ENCODE results near the gene PLCD4.

PLCD4 gene

GRCh38 chr2:218569661-218570500 lies 37.8 kb upstream of the PLCD4 start:
- H3K9ac ChIP-seq (ENCODE audit: insufficient read length) = peak overlapping the region; percentile 91
- H3K36me3 ChIP-seq (ENCODE audit: insufficient read depth, low read length) = peaks cover 53% of the 10 kb centered on the region
- DNase-seq (ENCODE audit: low read depth, low spot score) = no peak
- no peak for TF ChIP-seq EZH2 (IDR thresholded peaks at IDR 0.05)
- no peak for TF ChIP-seq POLR2AphosphoS5 (IDR thresholded peaks at IDR 0.05; ENCODE audit: borderline replicate concordance, low read depth, low read length)
- TF ChIP-seq FOXP2 (optimal IDR thresholded peaks at IDR 0.05; ENCODE audit: control extremely low read depth, extremely low read length, insufficient read depth) = no peak
- no peaks in the 10 kb centered on the region for H3K9me3 ChIP-seq (ENCODE audit: low read depth, low read length)
- H3K4me3 ChIP-seq = peak overlapping the region; percentile 92
- peak overlapping the region; percentile 67 for H3K27ac ChIP-seq

DNA sequence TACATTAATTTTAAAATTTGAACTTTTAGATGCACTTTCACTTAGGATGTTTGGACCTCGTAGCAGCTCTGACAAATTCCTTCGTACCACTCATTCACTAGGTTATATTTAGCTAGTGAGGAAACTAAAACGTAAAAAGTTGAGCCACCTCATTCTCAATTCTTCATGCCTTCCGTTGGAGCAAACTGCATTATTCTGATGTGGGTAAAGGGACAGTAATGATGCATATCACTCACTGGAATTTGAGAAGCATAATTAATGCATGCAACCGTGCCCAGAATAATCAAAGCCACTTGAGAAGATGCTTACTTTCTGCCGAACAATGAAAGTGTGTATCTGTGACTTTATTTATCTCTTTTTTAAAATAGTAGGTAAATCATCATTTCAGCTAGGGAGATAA lies 36.8 kb upstream of the PLCD4 start:
- Histone ChIP-seq H3K4me3 (peak overlapping the region; percentile 92), H3K9ac (ENCODE audit: insufficient read length) (peak overlapping the region; percentile 91), H3K36me3 (ENCODE audit: insufficient read depth, low read length) (peaks cover 51% of the 10 kb centered on the region), H3K27ac (no peak overlapping the region; the same call in 1 of the 2 replicates), H3K9me3 (ENCODE audit: low read depth, low read length) (no peaks in the 10 kb centered on the region)
- TF ChIP-seq POLR2AphosphoS5 (IDR thresholded peaks at IDR 0.05; ENCODE audit: borderline replicate concordance, low read depth, low read length) = no peak
- TF ChIP-seq FOXP2 (optimal IDR thresholded peaks at IDR 0.05; ENCODE audit: control extremely low read depth, extremely low read length, insufficient read depth) = no peak
- TF ChIP-seq EZH2 (IDR thresholded peaks at IDR 0.05) = no peak
- DNase-seq (ENCODE audit: low read depth, low spot score) = no peak

DNA sequence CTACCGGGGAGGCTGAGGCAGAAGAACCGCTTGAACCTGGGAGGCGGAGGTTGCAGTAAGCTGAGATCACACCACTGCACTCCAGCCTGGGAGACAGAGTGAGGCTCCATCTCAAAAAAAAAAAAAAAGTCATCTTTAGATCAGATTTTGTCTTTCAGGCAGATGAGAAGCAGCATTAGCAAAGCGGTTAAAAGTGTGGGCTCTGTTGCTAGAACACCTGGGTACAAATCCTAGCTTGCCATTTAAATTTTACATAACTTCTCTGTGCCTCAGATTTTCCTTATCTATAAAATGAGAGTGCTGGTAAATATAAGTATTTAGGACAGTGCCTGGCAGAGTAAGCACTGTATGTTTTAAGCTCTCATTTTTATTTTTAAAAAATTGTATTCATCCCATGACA lies 30.8 kb upstream of the PLCD4 start:
- H3K9me3 ChIP-seq (ENCODE audit: low read depth, low read length) = no peaks in the 10 kb centered on the region
- H3K4me3 ChIP-seq = no peak overlapping the region
- peaks cover 68% of the 10 kb centered on the region for H3K36me3 ChIP-seq (ENCODE audit: insufficient read depth, low read length)
- H3K27ac ChIP-seq = no peak overlapping the region
- no peak overlapping the region for H3K9ac ChIP-seq (ENCODE audit: insufficient read length)
- DNase-seq (ENCODE audit: low read depth, low spot score) = no peak
- TF ChIP-seq POLR2AphosphoS5 (IDR thresholded peaks at IDR 0.05; ENCODE audit: borderline replicate concordance, low read depth, low read length) (no peak), EZH2 (IDR thresholded peaks at IDR 0.05) (no peak), FOXP2 (optimal IDR thresholded peaks at IDR 0.05; ENCODE audit: control extremely low read depth, extremely low read length, insufficient read depth) (no peak)

DNA sequence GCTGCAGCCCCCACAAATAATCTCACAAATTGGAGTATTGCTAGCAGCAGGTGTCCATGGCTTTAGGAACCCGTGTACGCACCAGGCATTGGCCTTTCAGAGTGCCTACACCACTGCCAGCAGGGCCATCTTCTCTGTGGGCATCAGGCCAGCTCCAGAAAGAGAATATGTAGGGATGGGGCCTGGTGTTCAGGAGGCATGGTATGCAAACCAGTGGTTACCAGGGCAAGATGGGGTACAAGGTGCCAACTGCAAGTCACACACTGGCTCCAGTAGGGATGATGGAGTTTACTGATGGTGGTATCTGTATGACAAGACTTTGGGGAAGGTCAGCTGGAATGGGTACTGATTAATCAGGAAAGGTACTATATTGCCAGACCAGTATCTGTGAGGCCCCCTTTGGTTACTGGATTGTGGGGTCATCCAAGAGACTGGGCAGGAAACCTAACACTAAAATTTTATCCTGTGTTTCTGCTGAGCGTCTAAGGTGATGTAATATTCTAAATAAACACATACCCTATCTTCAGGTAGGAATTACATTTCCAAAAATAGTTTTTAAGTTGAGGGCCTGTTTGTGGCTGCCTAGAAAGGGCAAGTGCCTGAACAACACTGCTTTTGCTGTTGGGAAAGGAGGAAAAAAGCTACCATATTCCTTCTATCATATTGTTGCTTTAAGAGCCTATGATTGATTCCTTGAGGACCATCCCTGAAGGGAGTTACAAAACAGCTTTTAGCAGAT lies 30.0 kb upstream of the PLCD4 start:
- Histone ChIP-seq H3K27ac (peak overlapping the region; percentile 54), H3K9me3 (ENCODE audit: low read depth, low read length) (no peaks in the 10 kb centered on the region), H3K9ac (ENCODE audit: insufficient read length) (no peak overlapping the region), H3K4me3 (no peak overlapping the region), H3K36me3 (ENCODE audit: insufficient read depth, low read length) (peaks cover 66% of the 10 kb centered on the region)
- DNase-seq (ENCODE audit: low read depth, low spot score) = no peak
- TF ChIP-seq POLR2AphosphoS5 (IDR thresholded peaks at IDR 0.05; ENCODE audit: borderline replicate concordance, low read depth, low read length) = no peak

DNA sequence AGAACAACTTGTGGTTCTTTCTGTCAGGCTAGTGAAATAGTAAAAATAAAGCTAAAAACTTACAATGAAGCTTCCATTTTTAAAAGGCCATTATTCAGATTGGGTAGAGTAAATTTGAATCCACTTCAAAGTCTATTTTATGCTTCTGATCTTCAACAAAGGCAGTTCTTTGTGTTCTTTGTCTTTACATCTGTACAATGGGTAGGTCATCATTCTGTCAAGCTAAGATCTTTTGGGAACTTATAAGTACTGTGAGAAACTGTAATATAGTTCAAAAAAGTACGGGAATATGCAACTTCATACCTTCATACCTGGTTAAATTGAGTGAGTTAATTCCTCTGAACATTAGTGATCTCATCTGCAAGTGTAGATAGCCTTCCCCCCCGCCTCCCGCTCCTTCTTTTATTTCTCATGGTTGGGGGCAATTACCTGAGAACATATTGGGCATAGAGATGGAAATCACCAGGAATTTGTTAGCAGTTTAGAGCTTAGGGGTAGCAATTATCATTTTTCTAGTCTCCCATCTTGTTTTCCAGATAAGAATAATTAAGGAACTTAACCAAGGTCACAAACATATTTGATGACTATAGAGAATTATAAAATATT lies 29.3 kb upstream of the PLCD4 start:
- H3K27ac ChIP-seq = peak overlapping the region; percentile 54
- TF ChIP-seq FOXP2 (optimal IDR thresholded peaks at IDR 0.05; ENCODE audit: control extremely low read depth, extremely low read length, insufficient read depth) = no peak
- no peak for TF ChIP-seq EZH2 (IDR thresholded peaks at IDR 0.05)
- TF ChIP-seq POLR2AphosphoS5 (IDR thresholded peaks at IDR 0.05; ENCODE audit: borderline replicate concordance, low read depth, low read length) = no peak
- H3K36me3 ChIP-seq (ENCODE audit: insufficient read depth, low read length) = peaks cover 66% of the 10 kb centered on the region

GRCh38 chr2:218582076-218582475 lies 25.6 kb upstream of the PLCD4 start:
- TF ChIP-seq POLR2AphosphoS5 (IDR thresholded peaks at IDR 0.05; ENCODE audit: borderline replicate concordance, low read depth, low read length) = no peak
- TF ChIP-seq EZH2 (IDR thresholded peaks at IDR 0.05) = no peak
- TF ChIP-seq FOXP2 (optimal IDR thresholded peaks at IDR 0.05; ENCODE audit: control extremely low read depth, extremely low read length, insufficient read depth) = no peak
- Histone ChIP-seq H3K36me3 (ENCODE audit: insufficient read depth, low read length) (peaks cover 70% of the 10 kb centered on the region), H3K9ac (ENCODE audit: insufficient read length) (no peak overlapping the region), H3K4me3 (no peak overlapping the region), H3K9me3 (ENCODE audit: low read depth, low read length) (no peaks in the 10 kb centered on the region), H3K27ac (no peak overlapping the region)
- no peak for DNase-seq (ENCODE audit: low read depth, low spot score)

More for the DNA sequence above, 29.3 kb upstream of the PLCD4 start:
- Histone ChIP-seq H3K9ac (ENCODE audit: insufficient read length) (no peak overlapping the region), H3K4me3 (no peak overlapping the region), H3K9me3 (ENCODE audit: low read depth, low read length) (no peaks in the 10 kb centered on the region)
- no peak for DNase-seq (ENCODE audit: low read depth, low spot score)

DNA sequence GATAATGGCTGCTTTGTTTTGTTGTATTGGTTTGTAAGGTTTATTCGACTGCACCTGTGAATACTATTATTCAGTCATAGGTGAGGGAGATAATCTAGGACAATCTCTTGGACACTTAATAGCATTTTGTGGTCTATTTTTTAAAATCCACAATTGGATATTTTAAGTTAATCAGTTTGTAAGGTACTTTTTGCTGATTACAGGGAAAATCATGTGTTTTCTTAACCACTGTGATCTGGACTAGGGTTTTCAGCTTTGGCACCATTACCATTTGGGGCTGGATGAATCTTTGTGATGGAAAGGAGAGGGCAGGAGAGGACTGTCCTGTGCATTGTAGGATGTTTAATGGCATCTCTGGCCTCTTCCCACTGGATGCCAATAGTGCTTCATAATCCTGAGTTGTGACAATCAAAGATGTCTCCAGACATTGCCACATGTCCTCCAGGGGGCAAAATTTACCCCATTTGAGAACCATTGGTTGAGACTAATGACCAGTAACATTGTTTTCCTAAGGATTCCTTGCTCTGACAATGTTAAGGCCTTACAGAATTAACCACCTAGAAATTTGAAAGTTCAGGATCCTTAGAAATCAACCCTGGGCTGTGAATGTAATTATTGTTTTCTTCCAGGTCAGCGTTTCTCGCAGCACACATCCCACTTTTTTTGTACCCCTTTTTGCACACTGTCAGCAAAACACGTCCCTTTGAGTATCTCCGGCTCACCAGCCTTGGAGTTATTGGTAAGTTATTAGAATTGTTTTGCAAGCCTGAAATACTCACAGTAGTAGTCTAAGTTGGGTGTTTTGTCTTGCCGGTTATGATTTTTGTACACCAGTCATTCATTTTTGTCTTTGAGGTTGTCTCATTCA lies 23.5 kb upstream of the PLCD4 start:
- H3K4me3 ChIP-seq = no peak overlapping the region
- no peak for TF ChIP-seq FOXP2 (optimal IDR thresholded peaks at IDR 0.05; ENCODE audit: control extremely low read depth, extremely low read length, insufficient read depth)
- TF ChIP-seq POLR2AphosphoS5 (IDR thresholded peaks at IDR 0.05; ENCODE audit: borderline replicate concordance, low read depth, low read length) = no peak
- TF ChIP-seq EZH2 (IDR thresholded peaks at IDR 0.05) = no peak
- H3K36me3 ChIP-seq (ENCODE audit: insufficient read depth, low read length) = peaks cover 84% of the 10 kb centered on the region
- H3K9ac ChIP-seq (ENCODE audit: insufficient read length) = no peak overlapping the region
- no peak for DNase-seq (ENCODE audit: low read depth, low spot score)
- H3K27ac ChIP-seq = no peak overlapping the region
- H3K9me3 ChIP-seq (ENCODE audit: low read depth, low read length) = no peaks in the 10 kb centered on the region

Measured in SK-N-MC (cell line).